HepG2 (cell line): ENCODE measurements around the gene RNF126. TPM values are rescaled to one million over a fixed set of nuclear protein-coding genes. Genes with fewer than 3 reads are reported as not detected.
A peak's percentile ranks its signal among the peaks of the same experiment; 100 is the strongest.
"Not testable (repeated sequence)": the region's sequence is repeated elsewhere in the genome, so short reads cannot be mapped to it uniquely, and the experiment has no call there.

Experiments
- ELF3 ChIP-seq: IDR thresholded peaks from 2 replicates; pipeline ENCODE4 v1.6.1; 2016; ENCODE audit warnings: missing genetic modification reagents, missing compliant biosample characterization
- FOXP1 ChIP-seq, 2 experiments: fragments of 450-650 bp in 1 of 2; IDR thresholded peaks; 2 replicates each; pipeline ENCODE4 v1.6.1; 2017 to 2018; ENCODE audit warnings: antibody characterized with exemption in 1 of 2
- HNF4A ChIP-seq: sonication (generic); formaldehyde crosslinking; IDR thresholded peaks from 2 replicates; pipeline ENCODE4 v1.4.0; 2020; ENCODE audit warnings: missing genetic modification reagents
- HNF4G ChIP-seq, 2 experiments: sonication (generic) in 1 of 2; formaldehyde crosslinking in 1 of 2; IDR thresholded peaks; 2 replicates each; pipeline versions ENCODE4 v1.4.0 to v1.6.1; 2011 to 2020; ENCODE audit warnings: borderline replicate concordance in 2 of 2, low read depth in 2 of 2, mild to moderate bottlenecking in 2 of 2, low read length in 1 of 2, missing genetic modification reagents in 1 of 2, moderate library complexity in 1 of 2
- MEF2D ChIP-seq: sonication (generic); formaldehyde crosslinking; IDR thresholded peaks from 2 replicates; pipeline ENCODE4 v1.5.1; 2020; ENCODE audit warnings: mild to moderate bottlenecking, missing genetic modification reagents
- MIXL1 ChIP-seq: IDR thresholded peaks from 2 replicates; pipeline ENCODE4 v1.6.1; 2016
- SOX13 ChIP-seq, 3 experiments: fragments of 450-650 bp in 1 of 3; sonication (generic) in 1 of 3; formaldehyde crosslinking in 1 of 3; IDR thresholded peaks in 2 of 3; conservative IDR thresholded peaks in 1 of 3; 2 replicates each; pipeline versions ENCODE4 v1.5.0 to v1.6.1; 2016 to 2020; ENCODE audit warnings: antibody characterized with exemption in 1 of 3, mild to moderate bottlenecking in 1 of 3, missing compliant biosample characterization in 1 of 3, missing genetic modification reagents in 1 of 3, moderate library complexity in 1 of 3
- TBX2 ChIP-seq: sonication (generic); formaldehyde crosslinking; IDR thresholded peaks from 2 replicates; pipeline ENCODE4 v1.5.0; 2020; ENCODE audit warnings: missing genetic modification reagents, mild to moderate bottlenecking, borderline replicate concordance
- ZBTB20 ChIP-seq: sonication (generic); formaldehyde crosslinking; IDR thresholded peaks from 2 replicates; pipeline ENCODE4 v1.8.1; 2023; ENCODE audit warnings: missing genetic modification reagents, low read depth, mild to moderate bottlenecking, borderline replicate concordance
- ZBTB7B ChIP-seq: sonication (generic); formaldehyde crosslinking; IDR thresholded peaks from 2 replicates; pipeline ENCODE4 v1.4.0; 2020; ENCODE audit warnings: missing genetic modification reagents
- ZNF772 ChIP-seq: sonication (generic); formaldehyde crosslinking; IDR thresholded peaks from 2 replicates; pipeline ENCODE4 v1.5.0; 2020; ENCODE audit warnings: mild to moderate bottlenecking, missing genetic modification reagents
- polyA plus RNA-seq, 8 experiments: library from polyadenylated mRNA; depleted of rRNA in 3 of 8; stranded (reverse) in 7 of 8; unstranded in 1 of 8; fragments of >200 nt; fragmentation: Illumina TruSeq in 4 of 8; extraction: Trizol in 4 of 8; gene quantifications; 2 replicates each; pipeline versions ENCODE4 v1.2.1 to v1.2.3, GENCODE V29; 2011 to 2016; ENCODE audit warnings: low read depth in 4 of 8, missing spikeins in 1 of 8, mixed read lengths in 1 of 8; ENCODE audit not compliant: insufficient read depth in 1 of 8
- total RNA-seq, 5 experiments: library from RNA; depleted of rRNA; stranded (reverse); fragments of >200 nt; fragmentation: Illumina TruSeq; extraction: Trizol; gene quantifications; 2 replicates each; pipeline ENCODE4 v1.2.3, GENCODE V29; 2016; ENCODE audit warnings: low read depth in 1 of 5
- TF ChIP-seq, protein P1 (sequence below): sonication (generic); formaldehyde crosslinking; IDR thresholded peaks from 2 replicates; pipeline ENCODE4 v1.5.1; 2020; ENCODE audit warnings: missing genetic modification reagents, mild to moderate bottlenecking, borderline replicate concordance
- TF ChIP-seq, protein P2 (sequence below): IDR thresholded peaks from 2 replicates; pipeline ENCODE4 v1.6.1; 2012; ENCODE audit warnings: inconsistent platforms

RNF126 gene
- total and polyA plus RNA-seq, 2 of the 13 experiments (the other 11 are each of a cell fraction or from before 2014, with no cell fraction given), result 23.2 to 34.0 TPM

DNA sequence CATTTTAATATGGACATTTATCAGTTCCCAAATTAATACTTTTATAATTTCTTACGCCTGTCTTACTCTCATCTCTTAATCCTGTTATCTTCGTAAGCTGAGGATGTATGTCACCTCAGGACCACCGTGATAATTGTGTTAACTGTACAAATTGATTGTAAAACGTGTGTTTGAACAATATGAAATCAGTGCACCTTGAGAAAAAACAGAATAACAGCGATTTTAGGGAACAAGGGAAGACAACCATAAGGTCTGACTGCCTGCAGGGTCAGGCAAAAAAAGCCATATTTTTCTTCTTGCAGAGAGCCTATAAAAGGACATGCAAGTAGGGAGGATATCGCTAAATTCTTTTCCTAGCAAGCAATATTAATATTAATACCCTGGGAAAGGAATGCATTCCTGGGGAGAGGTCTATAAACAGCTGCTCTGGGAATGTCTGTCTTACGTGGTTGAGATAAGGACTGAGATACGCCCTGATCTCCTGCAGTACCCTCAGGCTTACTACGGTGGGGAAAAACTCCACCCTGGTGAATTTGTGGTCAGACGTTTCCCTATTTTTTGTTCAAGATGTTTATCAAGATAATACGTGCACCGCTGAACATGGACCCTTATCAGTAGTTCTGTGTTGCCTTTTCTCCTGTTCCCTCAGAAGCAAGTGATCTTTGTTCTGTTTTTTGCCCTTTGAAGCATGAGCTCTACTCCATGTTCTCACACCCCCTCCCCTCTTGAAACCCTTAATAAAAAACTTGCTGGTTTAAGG lies 5.8 kb upstream of the RNF126 start (continued):
- TF ChIP-seq ZNF772 (CRISPR knock-in tag) (0 out of 2 replicates have a peak, but pooled peaks have one; percentile 30), ZBTB7B (peak; percentile 38; the same call in 1 of the 2 replicates), ZBTB20 (0 out of 2 replicates have a peak, but pooled peaks have one; percentile 46), HNF4G (IDR thresholded peaks at IDR 0.05; ENCODE audit: borderline replicate concordance, low read depth, low read length) (peak; percentile 85), HNF4G (CRISPR knock-in tag; IDR thresholded peaks at IDR 0.05; ENCODE audit: borderline replicate concordance, low read depth) (peak; percentile 89; the same call in 1 of the 2 replicates), FOXP1 (CRISPR knock-in tag; IDR thresholded peaks at IDR 0.05) (peak; percentile 51; the same call in 1 of the 2 replicates), MIXL1 (CRISPR knock-in tag) (0 out of 2 replicates have a peak, but pooled peaks have one; percentile 3), MEF2D (0 out of 2 replicates have a peak, but pooled peaks have one; percentile 37), HNF4A (CRISPR knock-in tag) (peak; percentile 91), TBX2 (CRISPR knock-in tag) (peak; percentile 27; the same call in 1 of the 2 replicates), SOX13 (CRISPR knock-in tag; conservative IDR thresholded peaks at IDR 0.05 in 1 of 2, IDR thresholded peaks at IDR 0.05 in 1 of 2) (peak in 1 of 2 experiments; percentile 52; a peak in 1 of 4 replicates), ELF3 (CRISPR knock-in tag) (peak; percentile 49; the same call in 1 of the 2 replicates)
- not testable (repeated sequence) for TF ChIP-seq FOXP1, SOX13 (IDR thresholded peaks at IDR 0.05)
- TF ChIP-seq, protein P1, sequence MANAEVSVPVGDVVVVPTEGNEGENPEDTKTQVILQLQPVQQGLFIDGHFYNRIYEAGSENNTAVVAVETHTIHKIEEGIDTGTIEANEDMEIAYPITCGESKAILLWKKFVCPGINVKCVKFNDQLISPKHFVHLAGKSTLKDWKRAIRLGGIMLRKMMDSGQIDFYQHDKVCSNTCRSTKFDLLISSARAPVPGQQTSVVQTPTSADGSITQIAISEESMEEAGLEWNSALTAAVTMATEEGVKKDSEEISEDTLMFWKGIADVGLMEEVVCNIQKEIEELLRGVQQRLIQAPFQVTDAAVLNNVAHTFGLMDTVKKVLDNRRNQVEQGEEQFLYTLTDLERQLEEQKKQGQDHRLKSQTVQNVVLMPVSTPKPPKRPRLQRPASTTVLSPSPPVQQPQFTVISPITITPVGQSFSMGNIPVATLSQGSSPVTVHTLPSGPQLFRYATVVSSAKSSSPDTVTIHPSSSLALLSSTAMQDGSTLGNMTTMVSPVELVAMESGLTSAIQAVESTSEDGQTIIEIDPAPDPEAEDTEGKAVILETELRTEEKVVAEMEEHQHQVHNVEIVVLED, result 0 out of 2 replicates have a peak, but pooled peaks have one; percentile 21
- TF ChIP-seq, protein P2, sequence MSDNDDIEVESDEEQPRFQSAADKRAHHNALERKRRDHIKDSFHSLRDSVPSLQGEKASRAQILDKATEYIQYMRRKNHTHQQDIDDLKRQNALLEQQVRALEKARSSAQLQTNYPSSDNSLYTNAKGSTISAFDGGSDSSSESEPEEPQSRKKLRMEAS, result peak; percentile 30; the same call in 1 of the 2 replicates
